Epithelial cell of esophagus (primary cell): ENCODE data around the gene TUBB1.

ENCODE experiments used
- DNase-seq: peaks from one replicate; pipeline ENCODE4 v3.0.0; 2010; ENCODE audit warnings: low read depth
- H3K4me3 ChIP-seq: 2 replicates; pipeline ENCODE4 v1.5.1; 2011; ENCODE audit warnings: mild to moderate bottlenecking, low read length, control low read depth
- CTCF ChIP-seq: IDR thresholded peaks from 2 replicates; pipeline ENCODE4 v1.5.1; 2011; ENCODE audit warnings: low read depth, mild to moderate bottlenecking, low read length, control low read depth, inconsistent platforms; ENCODE audit not compliant: insufficient read depth; ENCODE audit errors: missing control alignments

Gene TUBB1

GRCh38 chr20:59019217-59019616 lies at the start of gene TUBB1:
Gene TUBB1, plus strand, starts transcription at chr20:59019429. Its CDS starts 94 bp downstream, at chr20:59019523.
- DNase-seq, result no peak
- no peak for TF ChIP-seq CTCF

DNA sequence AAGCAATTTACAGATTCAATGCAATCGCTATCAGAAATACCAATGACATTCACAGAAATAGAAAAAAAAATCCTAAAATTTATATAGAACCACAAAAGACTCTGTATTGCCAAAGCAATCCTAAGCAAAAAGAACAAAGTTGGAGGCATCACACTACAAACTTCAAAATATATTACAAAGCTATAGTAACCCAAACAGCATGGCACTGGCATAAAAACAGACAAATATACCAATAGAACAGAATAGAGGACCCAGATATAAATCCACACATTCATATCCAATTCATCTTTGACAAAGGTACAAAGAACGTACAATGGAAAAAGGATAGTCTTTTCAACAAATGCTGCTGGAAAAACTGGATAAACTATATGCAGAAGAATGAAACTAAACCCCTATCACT lies 49.8 kb upstream of the TUBB1 start:
- DNase-seq, result no peak
- no peak for TF ChIP-seq CTCF
- no peak overlapping the region for H3K4me3 ChIP-seq

More at GRCh38 chr20:59019217-59019616, at the start of gene TUBB1:
- no peak within 1 kb of the TSS for H3K4me3 ChIP-seq

DNA sequence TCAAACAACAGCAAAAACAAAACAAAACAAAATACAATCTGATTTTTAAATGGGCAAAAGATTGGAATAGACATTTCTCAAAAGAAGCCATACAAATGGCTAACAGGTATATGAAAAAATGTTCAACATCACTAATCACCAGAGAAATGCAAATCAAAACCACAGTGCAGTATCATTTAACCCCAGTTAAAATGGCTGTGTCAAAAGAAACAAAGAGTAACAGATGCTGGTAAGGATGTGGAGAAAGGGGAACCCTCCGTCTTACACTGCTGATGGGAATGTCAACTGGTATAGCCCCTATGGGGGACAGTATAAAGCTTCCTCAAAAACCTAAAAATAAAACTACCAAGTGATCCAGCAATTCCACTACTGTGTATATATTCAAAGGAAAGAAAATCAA lies 49.1 kb upstream of the TUBB1 start:
- H3K4me3 ChIP-seq, result no peak overlapping the region
- no peak for TF ChIP-seq CTCF
- DNase-seq, result no peak

DNA sequence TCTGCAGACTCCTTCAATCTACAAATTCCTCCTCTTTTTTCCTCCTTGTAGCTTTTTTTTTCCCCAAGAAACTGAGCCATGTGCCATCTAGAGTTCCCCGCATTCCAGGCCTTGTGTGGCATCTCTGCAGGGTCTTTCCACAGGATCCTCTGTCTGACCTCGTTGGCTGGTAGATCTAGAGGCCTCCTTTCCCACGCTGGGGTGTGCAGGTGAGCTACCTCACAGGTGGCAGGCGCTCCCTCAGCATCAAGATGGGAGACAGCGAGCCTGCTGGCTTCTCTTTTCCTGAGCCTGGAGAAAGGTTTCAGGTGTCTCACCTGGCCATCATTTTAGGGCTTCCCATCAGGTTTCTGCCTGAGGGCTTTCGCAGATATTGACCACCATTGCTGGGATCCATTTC lies 47.8 kb upstream of the TUBB1 start:
- no peak for TF ChIP-seq CTCF
- no peak overlapping the region for H3K4me3 ChIP-seq
- no peak for DNase-seq

GRCh38 chr20:58973179-58973578 lies 46.0 kb upstream of the TUBB1 start:
- no peak for DNase-seq
- no peak for TF ChIP-seq CTCF
- H3K4me3 ChIP-seq, result no peak overlapping the region

- no peak for DNase-seq
- no peak overlapping the region for H3K4me3 ChIP-seq
- TF ChIP-seq CTCF, result no peak
Measured at GRCh38 chr20:58973866-58974265, 45.4 kb upstream of the TUBB1 start.

DNA sequence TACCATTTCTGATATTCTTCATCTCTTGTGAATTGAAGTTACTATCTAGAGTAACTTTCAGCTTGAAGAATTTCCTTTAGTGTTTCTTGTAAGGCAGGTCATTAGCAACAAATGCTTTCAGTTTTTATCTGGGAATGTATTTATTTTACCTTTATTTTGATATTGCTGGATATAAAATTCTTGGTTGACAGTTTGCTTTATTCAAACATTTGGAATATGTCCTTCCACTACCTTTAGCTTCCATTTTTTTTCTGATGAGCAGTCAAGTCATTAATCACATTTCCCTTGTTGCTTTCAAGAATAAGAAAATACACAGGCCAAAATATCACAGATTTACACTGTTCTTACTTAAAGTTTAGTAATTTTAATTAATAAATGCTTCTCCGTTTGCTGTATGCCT lies 43.9 kb upstream of the TUBB1 start:
- no peak for DNase-seq
- H3K4me3 ChIP-seq, result no peak overlapping the region
- no peak for TF ChIP-seq CTCF
